K562 (cell line): Measurements from ENCODE around the gene ZBED4. TPM values are rescaled to one million over a fixed set of nuclear protein-coding genes. Genes with fewer than 3 reads are reported as not detected.

Experiments
- ATAC-seq: fragments of 200-7000 bp; cut with Tn5 transposase; 3 replicates; pipeline ENCODE4 v1.9.1; 2020; ENCODE audit warnings: moderate library complexity
- BruUV-seq: library from RNA; stranded (reverse); fragments of 400-500 nt; replicated peaks from 2 replicates; lab custom pipeline; 2021; lab: Mats Ljungman, UMichigan
- CTCF ChIA-PET: fragments of 300-600 bp; formaldehyde crosslinking; extraction: SDS; loops from one replicate; lab custom pipeline; 2021; ENCODE audit warnings: low intra/inter-chr PET ratio; lab: Yijun Ruan, JAX
- POLR2A ChIA-PET: fragments of 300-600, 350-650 bp; sonication (Branson Sonifier 250); formaldehyde crosslinking; extraction: SDS; loops from one replicate; lab custom pipeline; 2021; ENCODE audit warnings: antibody characterized with exemption, inconsistent platforms; lab: Yijun Ruan, JAX
- DNase-seq, 4 experiments: peaks; one replicate each; pipeline versions ENCODE4 v3.0.0 to v3.0.0-alpha.2; 2011 to 2018; ENCODE audit warnings: low spot score in 3 of 4, mixed read lengths in 3 of 4; ENCODE audit errors: extremely low read depth in 1 of 4
- FAIRE-seq: peaks from 2 replicates; lab custom pipeline; 2011; peaks lifted over from hg19 to GRCh38; lab: Jason Lieb, UNC
- H2AFZ ChIP-seq: 2 replicates; pipeline ENCODE4 v1.6.0; 2011; ENCODE audit warnings: low read depth, low read length, control low read depth, inconsistent platforms
- H3K27ac ChIP-seq: fragments of 200-600 bp; 3 replicates; pipeline ENCODE4 v1.8.0; 2011; ENCODE audit warnings: low read depth, mild to moderate bottlenecking, control low read depth, inconsistent platforms, low read length, moderate library complexity, mixed read lengths; ENCODE audit errors: extremely low read depth
- H3K27me3 ChIP-seq, 2 experiments: fragments of 300-600 bp in 1 of 2; 2 replicates in 1 of 2; 3 replicates in 1 of 2; pipeline versions ENCODE4 v1.6.0 to v1.8.0; 2011; ENCODE audit warnings: inconsistent platforms in 2 of 2, low read length in 2 of 2, mild to moderate bottlenecking in 1 of 2, mixed read lengths in 1 of 2, moderate library complexity in 1 of 2; ENCODE audit not compliant: control insufficient read depth in 2 of 2, insufficient read depth in 2 of 2
- H3K36me3 ChIP-seq: fragments of 300-600 bp; 3 replicates; pipeline ENCODE4 v1.8.0; 2011; ENCODE audit warnings: mild to moderate bottlenecking, low read length, inconsistent platforms; ENCODE audit not compliant: control insufficient read depth, insufficient read depth
- H3K4me1 ChIP-seq, 2 experiments: fragments of 200-600 bp in 1 of 2; replicated peaks in 1 of 2; 2 replicates in 1 of 2; 3 replicates in 1 of 2; pipeline versions ENCODE4 v1.5.1 to v1.8.0; 2011; ENCODE audit warnings: inconsistent platforms in 2 of 2, low read length in 2 of 2, mild to moderate bottlenecking in 1 of 2, mixed read lengths in 1 of 2, moderate library complexity in 1 of 2; ENCODE audit not compliant: control insufficient read depth in 2 of 2, insufficient read depth in 2 of 2
- H3K4me2 ChIP-seq: 2 replicates; pipeline ENCODE4 v1.6.1; 2011; ENCODE audit warnings: low read length, control low read depth, inconsistent platforms, mixed read lengths; ENCODE audit not compliant: insufficient read depth
- H3K4me3 ChIP-seq: fragments of 200-600 bp; sonication (generic), shearing (Covaris generic); 2 replicates; pipeline ENCODE4 v1.5.1; 2016; ENCODE audit warnings: control low read depth, inconsistent platforms
- H3K79me2 ChIP-seq: fragments of 200-600 bp; 3 replicates; pipeline ENCODE4 v1.8.0; 2011; ENCODE audit warnings: low read length, inconsistent platforms; ENCODE audit not compliant: control insufficient read depth, insufficient read depth
- H3K9ac ChIP-seq, 2 experiments: 2 replicates each; pipeline versions ENCODE4 v1.6.0 to v1.6.1; 2011; ENCODE audit warnings: low read depth in 2 of 2, low read length in 2 of 2, control low read depth in 1 of 2, inconsistent platforms in 1 of 2, mild to moderate bottlenecking in 1 of 2, mixed read lengths in 1 of 2; ENCODE audit not compliant: insufficient read depth in 1 of 2
- H3K9me1 ChIP-seq: one replicate; pipeline ENCODE4 v1.6.0; 2011; ENCODE audit warnings: inconsistent platforms, mild to moderate bottlenecking, low read length, moderate library complexity; ENCODE audit not compliant: control insufficient read depth, insufficient read depth
- H3K9me3 ChIP-seq: replicated peaks from 2 replicates; pipeline ENCODE4 v1.5.1; 2011; ENCODE audit warnings: low read depth, low read length, inconsistent platforms; ENCODE audit not compliant: control insufficient read depth, insufficient read depth
- H4K20me1 ChIP-seq: replicated peaks from 2 replicates; pipeline ENCODE4 v1.6.1; 2011; ENCODE audit warnings: low read length, inconsistent platforms, mixed read lengths; ENCODE audit not compliant: control insufficient read depth, insufficient read depth
- ARNT ChIP-seq, 2 experiments: fragments of 450-650 bp; IDR thresholded peaks; 2 replicates each; pipeline ENCODE4 v1.6.1; 2016; ENCODE audit warnings: mild to moderate bottlenecking in 1 of 2
- BHLHE40 ChIP-seq: IDR thresholded peaks from 2 replicates; pipeline ENCODE4 v1.6.1; 2011; ENCODE audit warnings: low read length, improper control_type of control experiment
- CEBPB ChIP-seq: fragments of 450-650 bp; IDR thresholded peaks from 2 replicates; pipeline ENCODE4 v1.6.1; 2016; ENCODE audit warnings: missing genetic modification characterization, missing compliant biosample characterization
- EGR1 ChIP-seq: fragments of 450-650 bp; conservative IDR thresholded peaks from 2 replicates; pipeline ENCODE4 v1.6.1; 2017; ENCODE audit warnings: mild to moderate bottlenecking
- EP300 ChIP-seq: IDR thresholded peaks from 2 replicates; pipeline ENCODE4 v1.6.1; 2012; ENCODE audit warnings: low read length, improper control_type of control experiment
- HDAC6 ChIP-seq: IDR thresholded peaks from 2 replicates; pipeline ENCODE4 v1.6.1; 2012; ENCODE audit warnings: low read depth, mild to moderate bottlenecking, control low read depth, inconsistent platforms, low read length, moderate library complexity
- MAFK ChIP-seq: IDR thresholded peaks from 2 replicates; pipeline ENCODE4 v1.6.1; 2011; ENCODE audit warnings: low read length, improper control_type of control experiment
- RCOR1 ChIP-seq, 2 experiments: IDR thresholded peaks; 2 replicates each; pipeline ENCODE4 v1.6.1; 2012; ENCODE audit warnings: low read depth in 2 of 2, low read length in 2 of 2, borderline replicate concordance in 1 of 2, improper control_type of control experiment in 1 of 2
- SMAD4 ChIP-seq: fragments of 250-450 bp; sonication (Bioruptor Pico); conservative IDR thresholded peaks from 2 replicates; pipeline ENCODE4 v1.8.0; 2021; ENCODE audit warnings: inconsistent platforms, mild to moderate bottlenecking, moderate library complexity
- TOE1 ChIP-seq, 2 experiments: fragments of 450-650 bp in 1 of 2; sonication (generic) in 1 of 2; formaldehyde crosslinking in 1 of 2; IDR thresholded peaks; 2 replicates each; pipeline versions ENCODE4 v1.7.1 to v1.8.0; 2016 to 2022; ENCODE audit warnings: borderline replicate concordance in 2 of 2, mild to moderate bottlenecking in 2 of 2, antibody characterized with exemption in 1 of 2, inconsistent platforms in 1 of 2, low read depth in 1 of 2, missing genetic modification reagents in 1 of 2, moderate library complexity in 1 of 2
- ZKSCAN8 ChIP-seq: fragments of 200-800 bp; sonication (Bioruptor generic); IDR thresholded peaks from 2 replicates; pipeline ENCODE4 v1.6.1; 2016; ENCODE audit warnings: missing genetic modification characterization, missing compliant biosample characterization
- ZNF165 ChIP-seq: fragments of 250-450 bp; sonication (Bioruptor Pico); IDR thresholded peaks from 2 replicates; pipeline ENCODE4 v1.4.0; 2020; ENCODE audit warnings: borderline replicate concordance
- WGBS: fragments of 100-300 bp; shearing (Covaris generic); methylation state at CpG from one replicate; pipeline ENCODE4 v1.1.6; 2016; ENCODE audit warnings: low coverage, mixed read lengths; ENCODE audit not compliant: insufficient coverage; ENCODE audit errors: missing lambda C conversion rate; 5-methylcytosine and 5-hydroxymethylcytosine counted together
- in situ Hi-C: fragments of 300-500 bp; cut with MboI; formaldehyde crosslinking; loops from 4 replicates; pipeline ENCODE4 v1.15.0; 2018; ENCODE audit warnings: inconsistent platforms, mixed read lengths
- intact Hi-C: fragments of 100-400 bp; cut with micrococcal nuclease; formaldehyde crosslinking; loops from 2 replicates; pipeline ENCODE4 v1.14.2; 2022
- polyA plus RNA-seq, 8 experiments: library from polyadenylated mRNA; depleted of rRNA in 4 of 8; stranded (reverse) in 5 of 8; unstranded in 3 of 8; fragments of >200 nt; fragmentation: Nextera tagmentation in 2 of 8; fragmentation: Illumina TruSeq in 1 of 8; extraction: Ambion mirVana in 2 of 8; extraction: Trizol in 1 of 8; gene quantifications; 2 replicates each; pipeline versions ENCODE4 v1.2.1 to v1.2.3, GENCODE V29; 2011 to 2014; ENCODE audit warnings: inconsistent platforms in 1 of 8, missing spikeins in 1 of 8
- total RNA-seq, 7 experiments: library from RNA; depleted of rRNA in 6 of 7; stranded (reverse); fragments of >200 nt in 6 of 7; fragmentation: Illumina TruSeq in 2 of 7; extraction: Trizol in 2 of 7; gene quantifications; 2 replicates each; pipeline versions ENCODE4 v1.2.1 to v1.2.3, GENCODE V29; 2011 to 2021; ENCODE audit warnings: low replicate concordance in 1 of 7

The ZBED4 gene
- total and polyA plus RNA-seq, 9 of the 15 experiments (the other 6 are each of a cell fraction or from before 2014, with no cell fraction given), result 1.5 to 16.8 (median 7.4) TPM

DNA sequence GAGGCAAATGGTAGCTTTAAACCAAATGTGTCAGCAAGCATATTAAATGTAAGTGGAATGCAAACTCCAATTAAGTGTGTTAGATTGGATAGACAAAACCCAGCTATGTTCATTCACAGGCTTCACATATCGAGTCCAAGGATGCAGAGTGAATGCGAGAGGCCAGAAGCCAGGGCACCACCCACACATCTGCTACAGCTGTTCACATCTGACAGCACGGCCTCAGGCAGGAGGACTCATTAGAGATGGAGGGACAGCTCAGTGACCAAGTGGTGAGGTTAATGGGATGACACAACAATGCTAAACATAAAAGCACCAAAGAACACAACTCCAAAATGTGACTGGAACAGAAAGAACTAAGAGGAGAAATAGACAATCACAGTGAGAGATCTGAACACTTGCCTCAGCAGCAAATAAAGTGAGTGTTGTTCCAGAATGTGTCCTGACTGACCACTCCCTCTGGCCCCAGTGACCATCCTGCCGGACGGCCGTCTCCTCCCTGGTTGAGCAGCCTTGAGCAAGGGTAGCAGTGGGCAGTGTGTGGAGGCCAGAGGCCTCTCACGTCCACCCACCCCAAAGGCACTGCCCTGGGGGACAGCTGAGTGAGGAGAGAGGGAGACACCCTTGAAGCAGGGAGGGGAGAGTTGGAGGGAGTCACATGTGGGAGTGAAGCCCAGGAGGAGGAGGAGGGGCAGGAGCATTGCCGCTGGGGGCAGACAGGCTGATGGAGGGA, 40.8 kb downstream of the ZBED4 start (continued):
- TF ChIP-seq EGR1, result peak; percentile 26; the same call in 1 of the 2 replicates
- TF ChIP-seq TOE1 (IDR thresholded peaks at IDR 0.05; ENCODE audit: borderline replicate concordance), result no peak
- no peak for TF ChIP-seq TOE1 (CRISPR knock-in tag; IDR thresholded peaks at IDR 0.05; ENCODE audit: borderline replicate concordance, low read depth)

DNA sequence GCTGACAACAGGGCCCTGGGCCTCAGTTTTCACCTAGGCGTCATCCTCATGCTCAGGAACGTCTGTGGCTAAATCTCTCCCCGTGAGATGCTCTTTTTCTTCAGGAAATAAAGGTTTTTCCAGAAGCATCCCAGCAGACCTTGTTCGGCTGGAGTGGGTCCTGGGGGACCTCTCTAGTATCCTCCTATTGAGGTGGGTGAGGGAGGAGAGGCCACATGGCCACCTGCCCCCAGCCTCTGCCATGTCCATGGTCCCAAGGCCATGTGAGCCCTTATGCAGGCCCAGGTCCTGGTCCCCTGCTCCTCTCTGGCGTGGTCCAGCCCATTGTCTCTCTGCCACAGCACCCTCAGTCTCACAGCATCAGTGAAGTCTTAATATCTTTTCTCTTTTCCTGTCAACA, 42.6 kb downstream of the ZBED4 start:
- intact Hi-C loops (no loop called here), in situ Hi-C loops (no loop called here)
- Histone ChIP-seq H3K4me2 (no peak overlapping the region), H3K27me3 (no peaks in the 10 kb centered on the region), H3K9me1 (no peaks in the 10 kb centered on the region), H3K9me3 (0 out of 2 replicates have a peak, but pooled peaks cover under 1% of the 10 kb centered on the region), H3K36me3 (no peaks in the 10 kb centered on the region), H3K27ac (no peak overlapping the region), H3K4me1 (peaks cover 3 to 4% of the 10 kb centered on the region in 2 experiments; a peak in 3 of 5 replicates), H3K4me3 (no peak overlapping the region), H2AFZ (no peak overlapping the region), H3K9ac (no peak overlapping the region), H4K20me1 (no peaks in the 10 kb centered on the region), H3K79me2 (no peaks in the 10 kb centered on the region)
- ChIA-PET POLR2A (no interaction called here), CTCF (no interaction called here)
- BruUV-seq, result no TSS peak
- no peak for TF ChIP-seq ARNT (IDR thresholded peaks at IDR 0.05)
- TF ChIP-seq MAFK, result no peak
- no peak for TF ChIP-seq SMAD4 (CRISPR knock-in tag)
- TF ChIP-seq CEBPB (tag), result no peak
- TF ChIP-seq BHLHE40, result no peak
- no peak for TF ChIP-seq ZKSCAN8 (CRISPR knock-in tag)
- TF ChIP-seq EP300, result no peak
- no peak for TF ChIP-seq ZNF165
- TF ChIP-seq RCOR1 (IDR thresholded peaks at IDR 0.05; ENCODE audit: borderline replicate concordance in 1 of 2, low read depth in 2 of 2, low read length in 2 of 2), result no peak
- no peak for TF ChIP-seq HDAC6
- ATAC-seq (no peak), FAIRE-seq (no peak), DNase-seq (no peak)
- 82% methylated on average over 4 of the region's 5 CpGs for WGBS
